Measurements from ENCODE around the gene DDX5.

- TF ChIP-seq CTCF (conservative IDR thresholded peaks at IDR 0.05; ENCODE audit: low read length) (no peak), EZH2phosphoT487 (IDR thresholded peaks at IDR 0.05; ENCODE audit: borderline replicate concordance) (no peak)
These were observed 41.2 kb upstream of the DDX5 start for GRCh38 chr17:64547319-64547718.
